ENCODE measurements around the gene CCDC142.
A peak's percentile ranks its signal among the peaks of the same experiment; 100 is the strongest.
"Not testable (repeated sequence)": the region's sequence is repeated elsewhere in the genome, so short reads cannot be mapped to it uniquely, and the experiment has no call there.

CCDC142 gene

DNA sequence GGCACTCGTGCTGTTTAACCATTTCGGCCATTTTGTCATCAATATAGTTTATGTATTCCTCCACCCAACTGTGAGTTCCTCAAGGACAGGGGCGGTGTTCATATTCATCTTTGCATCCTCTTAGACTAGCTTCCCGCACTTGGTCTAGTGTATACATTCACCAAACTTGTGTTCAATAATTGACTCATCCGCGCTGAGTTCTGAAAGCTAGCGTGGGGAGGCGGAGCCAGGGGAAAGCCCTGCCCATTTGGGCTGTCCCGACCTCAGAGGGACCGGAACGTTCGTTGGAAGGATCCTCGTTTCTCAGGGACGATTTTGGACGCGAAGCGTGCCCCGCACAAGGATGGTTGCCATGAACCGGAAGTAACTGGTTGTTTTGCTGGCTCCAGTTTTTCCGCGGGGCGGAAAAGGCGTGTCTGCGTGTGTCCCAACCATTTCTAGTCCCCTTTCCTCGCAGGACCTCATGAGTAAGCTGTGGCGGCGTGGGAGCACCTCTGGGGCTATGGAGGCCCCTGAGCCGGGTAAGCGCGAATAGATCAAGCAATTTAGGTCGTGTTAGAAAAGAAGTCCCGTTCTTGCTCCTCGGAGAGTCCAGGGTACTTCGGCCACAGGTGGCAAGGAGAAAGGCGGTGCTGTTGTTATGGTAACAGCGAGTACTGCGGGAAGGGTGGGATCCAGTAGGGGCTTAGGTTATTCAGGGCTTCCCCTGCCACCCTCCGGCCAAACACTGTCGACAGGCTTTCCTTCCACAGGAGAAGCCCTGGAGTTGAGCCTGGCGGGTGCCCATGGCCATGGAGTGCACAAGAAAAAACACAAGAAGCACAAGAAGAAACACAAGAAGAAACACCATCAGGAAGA is 27.9 kb downstream of the CCDC142 start, which contains the start of gene INO80B:
Gene INO80B, plus strand, starts transcription at position 434 of the 858 bp plus-strand sequence. Its CDS starts 30 bp downstream, at position 464.
- peak; percentile 99 for DNase-seq (ENCODE audit: low read depth in 2 of 2)
- TF ChIP-seq CTCF (IDR thresholded peaks at IDR 0.05; ENCODE audit: low read depth, low read length), result no peak
- peak within 1 kb of the TSS; percentile 70 to 80 for H3K4me3 ChIP-seq (replicated peaks in 1 of 2; ENCODE audit: low read depth in 2 of 2, low read length in 2 of 2)

GRCh38 chr2:74450570-74451190 is 32.1 kb downstream of the CCDC142 start:
- TF ChIP-seq CTCF (IDR thresholded peaks at IDR 0.05; ENCODE audit: low read depth, low read length), result no peak
- no peak for DNase-seq (ENCODE audit: low read depth in 2 of 2)
- H3K4me3 ChIP-seq (replicated peaks in 1 of 2; ENCODE audit: low read depth in 2 of 2, low read length in 2 of 2), result no peak overlapping the region

DNA sequence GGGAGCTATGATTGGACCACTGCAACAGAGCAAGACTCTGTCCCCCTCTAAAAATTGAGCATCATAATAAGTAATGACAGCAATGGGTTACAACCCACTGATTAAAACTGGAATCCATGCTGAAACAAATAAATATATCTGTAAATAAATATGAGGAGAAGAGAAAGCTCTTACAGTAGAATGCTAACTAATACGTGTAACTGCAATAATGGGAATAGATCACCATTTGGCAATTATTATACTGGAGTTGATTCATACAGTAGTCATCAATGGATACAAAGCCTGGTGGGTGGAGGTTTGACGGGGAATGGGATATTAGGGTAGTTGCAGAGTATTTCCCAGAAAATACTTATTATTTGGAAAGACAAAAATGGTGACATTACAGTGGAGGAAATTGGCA is 34.0 kb downstream of the CCDC142 start:
- H3K4me3 ChIP-seq (replicated peaks in 1 of 2; ENCODE audit: low read depth in 2 of 2, low read length in 2 of 2), result no peak overlapping the region
- peak in 1 of 2 donors; percentile 15 for DNase-seq (ENCODE audit: low read depth in 2 of 2)
- no peak for TF ChIP-seq CTCF (IDR thresholded peaks at IDR 0.05; ENCODE audit: low read depth, low read length)

GRCh38 chr2:74447230-74447999 is 35.4 kb downstream of the CCDC142 start:
- no peak for TF ChIP-seq CTCF (IDR thresholded peaks at IDR 0.05; ENCODE audit: low read depth, low read length)
- H3K4me3 ChIP-seq (replicated peaks in 1 of 2; ENCODE audit: low read depth in 2 of 2, low read length in 2 of 2), result no peak overlapping the region
- DNase-seq (ENCODE audit: low read depth in 2 of 2), result no peak

GRCh38 chr2:74444498-74445318 is 38.1 kb downstream of the CCDC142 start:
- DNase-seq (ENCODE audit: low read depth in 2 of 2), result no peak
- TF ChIP-seq CTCF (IDR thresholded peaks at IDR 0.05; ENCODE audit: low read depth, low read length), result no peak
- no peak overlapping the region for H3K4me3 ChIP-seq (replicated peaks in 1 of 2; ENCODE audit: low read depth in 2 of 2, low read length in 2 of 2)

DNA sequence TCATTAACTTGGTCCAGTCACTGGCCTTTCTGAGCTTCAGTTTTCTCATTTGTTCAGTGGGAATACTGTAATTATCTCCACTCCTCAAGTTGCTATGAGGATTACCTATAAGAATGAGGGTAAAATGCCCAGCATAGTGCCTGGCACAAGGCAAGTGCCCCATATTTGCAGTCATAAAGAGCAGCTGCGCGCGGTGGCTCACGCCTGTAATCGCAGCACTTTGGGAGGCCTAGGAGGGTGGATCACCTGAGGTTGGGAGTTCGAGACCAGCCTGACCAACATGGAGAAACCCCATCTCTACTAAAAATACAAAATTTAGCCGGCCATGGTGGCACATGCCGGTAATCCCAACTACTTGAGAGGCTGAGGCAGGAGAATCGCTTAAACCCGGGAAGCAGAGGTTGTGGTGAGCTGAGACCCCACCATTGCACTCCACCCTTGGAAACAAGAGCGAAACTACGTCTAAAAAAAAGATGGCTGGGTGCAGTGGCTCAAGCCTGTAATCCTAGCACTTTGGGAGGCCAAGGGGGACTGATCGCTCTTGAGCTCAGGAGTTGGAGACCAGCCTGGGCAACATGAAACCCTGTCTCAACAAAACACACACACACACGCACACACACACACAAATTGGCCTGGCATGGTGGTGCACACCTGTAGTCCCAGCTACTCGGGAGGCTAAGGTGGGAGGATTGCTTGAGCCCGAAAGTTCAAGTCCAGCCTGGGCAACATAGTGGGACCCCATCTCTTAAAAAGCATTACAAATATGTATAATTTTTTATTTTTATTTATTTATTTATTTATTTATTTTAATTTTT is 40.1 kb downstream of the CCDC142 start:
- not testable (repeated sequence) for DNase-seq (ENCODE audit: low read depth in 2 of 2); H3K4me3 ChIP-seq (replicated peaks in 1 of 2; ENCODE audit: low read depth in 2 of 2, low read length in 2 of 2)

All from cardiac fibroblast (primary cell).